MG63 (cell line): ENCODE results near the gene CD300LB. TPM values are rescaled to one million over a fixed set of nuclear protein-coding genes. Genes with fewer than 3 reads are reported as not detected.
"Not testable (repeated sequence)": the region's sequence is repeated elsewhere in the genome, so short reads cannot be mapped to it uniquely, and the experiment has no call there.

ENCODE experiments used
- DNase-seq: peaks from one replicate; pipeline ENCODE4 v3.0.0-alpha.2; 2020
- H3K27me3 ChIP-seq: fragments of 250-450 bp; sonication (Bioruptor Pico); 2 replicates; pipeline ENCODE4 v1.5.1; 2020; ENCODE audit warnings: mild to moderate bottlenecking, moderate library complexity
- H3K36me3 ChIP-seq: fragments of 250-450 bp; sonication (Bioruptor Pico); 2 replicates; pipeline ENCODE4 v1.5.1; 2020; ENCODE audit warnings: mild to moderate bottlenecking, moderate library complexity
- H3K4me3 ChIP-seq: fragments of 250-450 bp; sonication (Bioruptor Pico); 2 replicates; pipeline ENCODE4 v1.5.1; 2020; ENCODE audit warnings: mild to moderate bottlenecking, moderate library complexity
- H3K9me3 ChIP-seq: fragments of 250-450 bp; sonication (Bioruptor Pico); 2 replicates; pipeline ENCODE4 v1.5.1; 2020; ENCODE audit warnings: mild to moderate bottlenecking, moderate library complexity
- total RNA-seq: library from RNA; depleted of rRNA; stranded (reverse); fragments of >200 nt; shearing (Covaris generic); gene quantifications from 2 replicates; pipeline ENCODE4 v1.2.3, GENCODE V29; 2014; ENCODE audit warnings: low replicate concordance; rRNA removed

Gene CD300LB
- not detected in 2 replicates for total RNA-seq

- H3K27me3 ChIP-seq, result peaks cover 12% of the 10 kb centered on the region
- no peaks in the 10 kb centered on the region for H3K36me3 ChIP-seq
- H3K4me3 ChIP-seq, result no peak within 1 kb of the TSS
- 0 out of 2 replicates have a peak, but pooled peaks cover 3% of the 10 kb centered on the region for H3K9me3 ChIP-seq
- no peak for DNase-seq
Measured at GRCh38 chr17:74531231-74531761, at the start of gene CD300LB. Gene CD300LB (minus strand): TSS chr17:74531475. CDS start chr17:74531350, 125 bp downstream.

GRCh38 chr17:74579900-74580299 is 48.6 kb upstream of the CD300LB start:
- H3K36me3 ChIP-seq, result no peaks in the 10 kb centered on the region
- no peak overlapping the region for H3K4me3 ChIP-seq
- no peak for DNase-seq
- H3K27me3 ChIP-seq, result peaks cover 3% of the 10 kb centered on the region
- H3K9me3 ChIP-seq, result peaks cover 5% of the 10 kb centered on the region

GRCh38 chr17:74578979-74579378 is 47.7 kb upstream of the CD300LB start:
- Histone ChIP-seq H3K36me3 (no peaks in the 10 kb centered on the region), H3K9me3 (no peaks in the 10 kb centered on the region; the same call in 1 of the 2 replicates), H3K27me3 (peaks cover 8% of the 10 kb centered on the region), H3K4me3 (no peak overlapping the region)
- DNase-seq, result no peak

- DNase-seq, result no peak
- no peaks in the 10 kb centered on the region for H3K36me3 ChIP-seq
- H3K4me3 ChIP-seq, result no peak overlapping the region
- H3K27me3 ChIP-seq, result peaks cover 11% of the 10 kb centered on the region
- H3K9me3 ChIP-seq, result peaks cover 7% of the 10 kb centered on the region
Measured at GRCh38 chr17:74574489-74575142, 43.3 kb upstream of the CD300LB start.

GRCh38 chr17:74573635-74574034 is 42.4 kb upstream of the CD300LB start:
- H3K9me3 ChIP-seq, H3K4me3 ChIP-seq, H3K36me3 ChIP-seq, DNase-seq: not testable (repeated sequence)
- peaks cover 11% of the 10 kb centered on the region for H3K27me3 ChIP-seq

GRCh38 chr17:74573169-74573568 is 41.9 kb upstream of the CD300LB start:
- Histone ChIP-seq H3K4me3 (no peak overlapping the region), H3K27me3 (peaks cover 11% of the 10 kb centered on the region), H3K9me3 (peaks cover 7% of the 10 kb centered on the region), H3K36me3 (no peaks in the 10 kb centered on the region)
- DNase-seq, result no peak

- H3K4me3 ChIP-seq, result no peak overlapping the region
- H3K36me3 ChIP-seq, result no peaks in the 10 kb centered on the region
- H3K27me3 ChIP-seq, result peaks cover 10% of the 10 kb centered on the region; the same call in 1 of the 2 replicates
- peaks cover 7% of the 10 kb centered on the region for H3K9me3 ChIP-seq
- no peak for DNase-seq
Measured at GRCh38 chr17:74571621-74572270, 40.5 kb upstream of the CD300LB start.

GRCh38 chr17:74569020-74570003 is 38.0 kb upstream of the CD300LB start:
- DNase-seq, result peak; percentile 99
- Histone ChIP-seq H3K4me3 (no peak overlapping the region), H3K9me3 (peaks cover 7% of the 10 kb centered on the region), H3K27me3 (peaks cover 6% of the 10 kb centered on the region; the same call in 1 of the 2 replicates), H3K36me3 (no peaks in the 10 kb centered on the region)

- Histone ChIP-seq H3K36me3 (no peaks in the 10 kb centered on the region), H3K27me3 (no peaks in the 10 kb centered on the region), H3K9me3 (peaks cover 7% of the 10 kb centered on the region), H3K4me3 (no peak overlapping the region)
- DNase-seq, result no peak
Measured at GRCh38 chr17:74568106-74568873, 37.0 kb upstream of the CD300LB start.

GRCh38 chr17:74567397-74567796 is 36.1 kb upstream of the CD300LB start, which contains the start of gene CD300H:
Gene CD300H (minus strand): TSS chr17:74567509.
- H3K4me3 ChIP-seq, result no peak within 1 kb of the TSS
- H3K9me3 ChIP-seq, result peaks cover 4% of the 10 kb centered on the region
- no peaks in the 10 kb centered on the region for H3K36me3 ChIP-seq
- DNase-seq, result peak; percentile 64
- H3K27me3 ChIP-seq, result no peaks in the 10 kb centered on the region

GRCh38 chr17:74566132-74566753 is 35.0 kb upstream of the CD300LB start:
- no peaks in the 10 kb centered on the region for H3K27me3 ChIP-seq
- no peaks in the 10 kb centered on the region for H3K36me3 ChIP-seq
- peak; percentile 57 for DNase-seq
- H3K9me3 ChIP-seq, result no peaks in the 10 kb centered on the region
- no peak overlapping the region for H3K4me3 ChIP-seq

- Histone ChIP-seq H3K36me3 (no peaks in the 10 kb centered on the region), H3K4me3 (no peak overlapping the region), H3K9me3 (no peaks in the 10 kb centered on the region), H3K27me3 (no peaks in the 10 kb centered on the region)
- DNase-seq, result no peak
Measured at GRCh38 chr17:74565126-74565525, 33.9 kb upstream of the CD300LB start.

- Histone ChIP-seq H3K4me3 (no peak overlapping the region), H3K9me3 (no peaks in the 10 kb centered on the region), H3K27me3 (no peaks in the 10 kb centered on the region), H3K36me3 (no peaks in the 10 kb centered on the region)
- DNase-seq, result no peak
Measured at GRCh38 chr17:74563358-74563757, 32.1 kb upstream of the CD300LB start.

GRCh38 chr17:74561586-74561985 is 30.3 kb upstream of the CD300LB start:
- Histone ChIP-seq H3K27me3 (no peaks in the 10 kb centered on the region), H3K4me3 (no peak overlapping the region), H3K9me3 (no peaks in the 10 kb centered on the region), H3K36me3 (no peaks in the 10 kb centered on the region)
- no peak for DNase-seq

GRCh38 chr17:74558882-74559519 is 27.7 kb upstream of the CD300LB start:
- no peak for DNase-seq
- Histone ChIP-seq H3K36me3 (no peaks in the 10 kb centered on the region), H3K27me3 (no peaks in the 10 kb centered on the region), H3K9me3 (no peaks in the 10 kb centered on the region), H3K4me3 (no peak overlapping the region)
